ENCODE results near the gene AQP9. TPM values are rescaled to one million over a fixed set of nuclear protein-coding genes. Genes with fewer than 3 reads are reported as not detected.

Gene AQP9
- total and polyA plus RNA-seq, 2 of the 8 experiments (the other 6 are each of a cell fraction or from before 2014, with no cell fraction given), result not detected

GRCh38 chr15:58108117-58108516 is 30.1 kb upstream of the AQP9 start:
- Histone ChIP-seq H3K9ac (replicated peaks in 1 of 4; ENCODE audit: extremely low read depth in 1 of 4, low read depth in 3 of 4, low read length in 3 of 4) (no peak overlapping the region), H2BK120ac (replicated peaks; ENCODE audit: low read depth, low read length) (no peak overlapping the region)
- TF ChIP-seq ZNF274 (IDR thresholded peaks at IDR 0.05; ENCODE audit: borderline replicate concordance, extremely low read depth, low read length) (no peak), POLR2A (IDR thresholded peaks at IDR 0.05; ENCODE audit: control extremely low read depth in 1 of 2, low read depth in 2 of 2, low read length in 2 of 2) (no peak), KDM5A (IDR thresholded peaks at IDR 0.05; ENCODE audit: low read length) (no peak), SUZ12 (IDR thresholded peaks at IDR 0.05; ENCODE audit: low read length) (no peak), ATF2 (IDR thresholded peaks at IDR 0.05; ENCODE audit: low read length) (no peak), BCL11A (IDR thresholded peaks at IDR 0.05; ENCODE audit: low read depth in 2 of 2, low read length in 2 of 2) (no peak), ATF3 (IDR thresholded peaks at IDR 0.05; ENCODE audit: insufficient read depth, low read depth, low read length) (no peak), JUND (IDR thresholded peaks at IDR 0.05; ENCODE audit: low read length) (no peak), CBX5 (IDR thresholded peaks at IDR 0.05; ENCODE audit: low read depth, low read length) (no peak), CEBPB (IDR thresholded peaks at IDR 0.05; ENCODE audit: low read depth, low read length) (no peak), SRF (IDR thresholded peaks at IDR 0.05; ENCODE audit: low read depth, low read length) (no peak), CREB1 (IDR thresholded peaks at IDR 0.05) (no peak)

More at GRCh38 chr15:58108117-58108516, 30.1 kb upstream of the AQP9 start:
- Histone ChIP-seq H3K4me1 (replicated peaks in 1 of 4; ENCODE audit: control insufficient read depth in 3 of 4, insufficient read depth in 4 of 4, low read length in 3 of 4) (peaks cover 0 to 3% (median 0%) of the 10 kb centered on the region in 4 experiments; a peak in 1 of 7 replicates), H3K36me3 (ENCODE audit: control insufficient read depth in 2 of 4, insufficient read depth in 4 of 4, low read length in 3 of 4) (no peaks in the 10 kb centered on the region), H3K23ac (ENCODE audit: insufficient read length) (no peak overlapping the region), H2AK5ac (ENCODE audit: low read depth, low read length) (no peak overlapping the region), H3K9me3 (ENCODE audit: insufficient read depth in 2 of 2, low read depth in 1 of 2, low read length in 1 of 2) (no peaks in the 10 kb centered on the region), H2BK5ac (ENCODE audit: low read depth, low read length) (no peak overlapping the region), H3K4me2 (ENCODE audit: insufficient read depth in 1 of 2, low read depth in 2 of 2, low read length in 2 of 2) (no peak overlapping the region), H2BK12ac (ENCODE audit: low read depth, low read length) (no peak overlapping the region), H3K79me1 (ENCODE audit: low read depth, low read length) (no peaks in the 10 kb centered on the region), H2BK20ac (ENCODE audit: low read length) (no peak overlapping the region), H4K91ac (replicated peaks; ENCODE audit: insufficient read length, low read length) (no peak overlapping the region), H3K18ac (ENCODE audit: extremely low read depth, low read length) (no peak overlapping the region), H2AFZ (ENCODE audit: low read length) (no peak overlapping the region), H4K8ac (ENCODE audit: extremely low read depth, insufficient read depth, low read length) (no peak overlapping the region), H3K27me3 (replicated peaks in 1 of 4; ENCODE audit: control insufficient read depth in 3 of 4, extremely low read depth in 1 of 4, insufficient read depth in 3 of 4, low read length in 3 of 4) (no peaks in the 10 kb centered on the region), H3K56ac (replicated peaks; ENCODE audit: insufficient read length, low read depth, low read length) (no peak overlapping the region), H3K4me3 (ENCODE audit: extremely low read depth in 1 of 4, insufficient read depth in 2 of 4, low read depth in 3 of 4, low read length in 4 of 4) (no peak overlapping the region), H2BK15ac (ENCODE audit: low read length) (no peak overlapping the region), H3K79me2 (ENCODE audit: control insufficient read depth in 1 of 2, insufficient read depth in 2 of 2, low read length in 2 of 2) (no peaks in the 10 kb centered on the region), H4K20me1 (replicated peaks in 1 of 2; ENCODE audit: control insufficient read depth in 1 of 2, insufficient read depth in 2 of 2, low read length in 2 of 2) (no peaks in the 10 kb centered on the region), H3K4ac (replicated peaks; ENCODE audit: insufficient read length, low read depth, low read length) (no peak overlapping the region), H3K23me2 (ENCODE audit: low read depth, low read length) (no peaks in the 10 kb centered on the region), H3K14ac (ENCODE audit: insufficient read length) (no peak overlapping the region), H3K27ac (ENCODE audit: low read depth, low read length) (no peak overlapping the region), H4K5ac (ENCODE audit: insufficient read length, low read depth, low read length) (no peak overlapping the region)
- WGBS, 2 experiments (ENCODE audit: extremely low coverage in 1 of 2, insufficient coverage in 1 of 2, insufficient read length in 1 of 2, insufficient replicate concordance in 2 of 2, low coverage in 1 of 2, low lambda C conversion rate in 2 of 2, missing lambda C conversion rate in 1 of 2), result 73% methylated on average over 2 of the region's 2 CpGs; no CpG with 5 or more reads in 1 of the 2 experiments
- FAIRE-seq (no peak), DNase-seq (ENCODE audit: low read depth in 1 of 2, low spot score in 2 of 2) (no peak)
- ChIA-PET POLR2A (ENCODE audit: partially characterized antibody) (no interaction called here), CTCF (ENCODE audit: partially characterized antibody) (interaction anchor here (1.1 kb wide), 1 partner anchor 37 kb away, joined by 3 read pairs; no protein-coding TSS in a partner anchor)
